Measurements from ENCODE around the gene MYH10. TPM values are rescaled to one million over a fixed set of nuclear protein-coding genes. Genes with fewer than 3 reads are reported as not detected.

Gene MYH10
- total RNA-seq, 1 donor from 2014 or later, result 3.4 TPM

DNA sequence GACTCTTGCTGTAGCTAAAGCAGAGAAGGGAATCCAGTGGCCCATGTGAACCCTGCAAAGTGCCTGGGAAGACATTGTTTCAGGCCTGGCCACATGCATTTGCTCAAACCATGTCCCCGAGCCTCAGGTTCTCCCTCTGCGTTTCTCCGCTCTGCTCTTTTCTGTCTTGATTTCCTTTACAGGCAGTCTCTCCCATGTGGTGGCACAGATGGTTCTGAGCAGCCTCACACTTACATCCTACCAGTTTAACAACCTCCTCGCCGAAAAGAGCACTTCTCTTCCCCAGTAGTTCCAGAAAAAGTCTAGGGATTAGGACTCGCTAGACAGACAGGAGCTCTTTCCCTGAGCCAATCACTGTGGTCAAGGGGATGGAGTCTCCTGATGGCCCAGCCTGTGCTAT, 28.3 kb upstream of the MYH10 start:
- POLR2A ChIA-PET, result no interaction called here

DNA sequence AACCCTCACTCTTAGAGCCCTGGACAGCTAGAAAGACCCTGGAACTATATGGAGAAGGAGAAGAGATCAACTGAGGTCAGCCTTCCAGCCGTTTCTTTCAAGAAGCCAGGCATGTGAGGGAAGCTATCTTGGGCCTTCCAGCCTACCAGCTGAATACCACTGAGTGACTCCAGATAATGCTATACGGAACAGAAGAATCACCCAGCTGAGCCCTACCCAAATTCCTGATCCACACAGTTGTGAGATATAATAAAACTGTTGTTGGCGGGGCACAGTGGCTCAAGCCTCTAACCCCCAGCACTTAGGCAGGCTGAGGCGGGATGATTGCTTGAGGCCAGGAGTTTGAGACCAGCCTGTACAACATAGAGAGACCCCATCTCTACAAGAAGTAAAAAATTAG, 26.2 kb upstream of the MYH10 start:
- TF ChIP-seq, protein P1, sequence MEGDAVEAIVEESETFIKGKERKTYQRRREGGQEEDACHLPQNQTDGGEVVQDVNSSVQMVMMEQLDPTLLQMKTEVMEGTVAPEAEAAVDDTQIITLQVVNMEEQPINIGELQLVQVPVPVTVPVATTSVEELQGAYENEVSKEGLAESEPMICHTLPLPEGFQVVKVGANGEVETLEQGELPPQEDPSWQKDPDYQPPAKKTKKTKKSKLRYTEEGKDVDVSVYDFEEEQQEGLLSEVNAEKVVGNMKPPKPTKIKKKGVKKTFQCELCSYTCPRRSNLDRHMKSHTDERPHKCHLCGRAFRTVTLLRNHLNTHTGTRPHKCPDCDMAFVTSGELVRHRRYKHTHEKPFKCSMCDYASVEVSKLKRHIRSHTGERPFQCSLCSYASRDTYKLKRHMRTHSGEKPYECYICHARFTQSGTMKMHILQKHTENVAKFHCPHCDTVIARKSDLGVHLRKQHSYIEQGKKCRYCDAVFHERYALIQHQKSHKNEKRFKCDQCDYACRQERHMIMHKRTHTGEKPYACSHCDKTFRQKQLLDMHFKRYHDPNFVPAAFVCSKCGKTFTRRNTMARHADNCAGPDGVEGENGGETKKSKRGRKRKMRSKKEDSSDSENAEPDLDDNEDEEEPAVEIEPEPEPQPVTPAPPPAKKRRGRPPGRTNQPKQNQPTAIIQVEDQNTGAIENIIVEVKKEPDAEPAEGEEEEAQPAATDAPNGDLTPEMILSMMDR (IDR thresholded peaks at IDR 0.05), result no peak
- Mint-ChIP-seq H3K27ac (no peak overlapping the region), H3K4me3 (no peak overlapping the region), H3K27me3 (peaks cover 10% of the 10 kb centered on the region), H3K9me3 (peaks cover 6% of the 10 kb centered on the region), H3K4me1 (no peaks in the 10 kb centered on the region), H3K36me3 (ENCODE audit: low read depth) (no peaks in the 10 kb centered on the region)
- intact Hi-C loops (cut with micrococcal nuclease), result no loop called here
- ATAC-seq (ENCODE audit: low read depth) (no peak), DNase-seq (no peak)
- POLR2A ChIA-PET, result no interaction called here
- CTCF ChIA-PET, result no interaction called here

More for the DNA sequence above, 28.3 kb upstream of the MYH10 start:
- TF ChIP-seq, protein P1 (IDR thresholded peaks at IDR 0.05), result no peak
- ATAC-seq (ENCODE audit: low read depth) (no peak), DNase-seq (no peak)
- intact Hi-C loops (cut with micrococcal nuclease), result no loop called here
- Mint-ChIP-seq H3K4me1 (no peaks in the 10 kb centered on the region), H3K4me3 (no peak overlapping the region), H3K36me3 (ENCODE audit: low read depth) (no peaks in the 10 kb centered on the region), H3K27ac (no peak overlapping the region), H3K9me3 (peaks cover 6% of the 10 kb centered on the region), H3K27me3 (peaks cover 5% of the 10 kb centered on the region)
- CTCF ChIA-PET, result no interaction called here

GRCh38 chr17:8654822-8655221, 24.3 kb upstream of the MYH10 start:
- intact Hi-C loops (cut with micrococcal nuclease), result no loop called here
- ChIA-PET CTCF (no interaction called here), POLR2A (no interaction called here)
- Mint-ChIP-seq H3K9me3 (peaks cover 6% of the 10 kb centered on the region), H3K27me3 (peaks cover 20% of the 10 kb centered on the region), H3K4me1 (no peaks in the 10 kb centered on the region), H3K36me3 (ENCODE audit: low read depth) (no peaks in the 10 kb centered on the region), H3K4me3 (no peak overlapping the region), H3K27ac (no peak overlapping the region)
- DNase-seq, result no peak
- TF ChIP-seq, protein P1 (IDR thresholded peaks at IDR 0.05), result no peak
- ATAC-seq (ENCODE audit: low read depth), result no peak

- CTCF ChIA-PET, result no interaction called here
- Mint-ChIP-seq H3K36me3 (ENCODE audit: low read depth) (no peaks in the 10 kb centered on the region), H3K4me3 (no peak overlapping the region), H3K9me3 (no peaks in the 10 kb centered on the region), H3K27me3 (peaks cover 27% of the 10 kb centered on the region), H3K27ac (no peak overlapping the region), H3K4me1 (no peaks in the 10 kb centered on the region)
- ATAC-seq (ENCODE audit: low read depth), result no peak
- TF ChIP-seq, protein P1 (IDR thresholded peaks at IDR 0.05), result no peak
- no peak for DNase-seq
- intact Hi-C loops (cut with micrococcal nuclease), result no loop called here
- POLR2A ChIA-PET, result no interaction called here
These were observed 20.5 kb upstream of the MYH10 start for GRCh38 chr17:8651013-8651412.

- intact Hi-C loops (cut with micrococcal nuclease), result no loop called here
- TF ChIP-seq, protein P1 (IDR thresholded peaks at IDR 0.05), result no peak
- DNase-seq, result no peak
- Mint-ChIP-seq H3K27me3 (peaks cover 30% of the 10 kb centered on the region), H3K9me3 (no peaks in the 10 kb centered on the region), H3K4me1 (no peaks in the 10 kb centered on the region), H3K36me3 (ENCODE audit: low read depth) (no peaks in the 10 kb centered on the region), H3K4me3 (no peak overlapping the region), H3K27ac (no peak overlapping the region)
- ChIA-PET CTCF (no interaction called here), POLR2A (no interaction called here)
- no peak for ATAC-seq (ENCODE audit: low read depth)
These were observed 19.6 kb upstream of the MYH10 start for GRCh38 chr17:8650119-8650499.
